HG02981 (cell line): ENCODE measurements around the gene DRD3.

ENCODE experiments used
- ATAC-seq: cut with Tn5 transposase; IDR thresholded peaks from one replicate; pipeline ENCODE4 v1.9.1; 2021; ENCODE audit warnings: mild to moderate bottlenecking, moderate library complexity; ENCODE audit not compliant: unreplicated experiment

DRD3 gene

DNA sequence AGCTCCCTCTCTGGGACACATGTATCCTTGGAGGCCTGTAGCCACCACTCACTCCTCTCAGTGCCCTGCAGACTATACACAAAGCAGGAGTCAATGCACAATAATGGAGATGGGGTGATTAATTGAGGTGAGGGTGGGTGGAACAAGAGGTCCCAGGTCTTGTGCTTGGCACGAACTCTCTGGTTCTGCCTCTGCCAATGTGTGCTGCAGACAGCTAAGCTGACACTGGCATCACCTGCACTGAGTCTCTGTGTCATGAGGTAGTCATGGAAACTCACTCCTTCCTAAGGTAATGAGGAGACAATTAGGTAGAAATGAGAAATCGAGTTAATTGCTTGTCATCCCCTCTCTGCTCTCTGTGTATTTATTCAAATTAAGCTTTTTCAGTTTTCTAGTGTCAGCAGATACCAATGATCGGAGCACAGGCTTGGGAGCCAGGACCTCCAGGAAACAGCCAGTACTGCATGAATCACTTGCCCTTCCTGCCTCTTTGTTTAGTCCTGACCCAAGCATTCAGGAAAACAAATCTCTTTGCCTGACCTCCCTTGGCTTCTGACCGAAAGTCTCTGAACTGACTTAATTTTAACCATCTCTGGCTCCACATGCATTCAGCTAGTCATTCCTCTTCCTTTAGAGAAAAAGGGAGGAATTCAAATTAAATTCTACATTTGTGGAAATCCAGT is 56.7 kb downstream of the DRD3 start:
- no peak for ATAC-seq

DNA sequence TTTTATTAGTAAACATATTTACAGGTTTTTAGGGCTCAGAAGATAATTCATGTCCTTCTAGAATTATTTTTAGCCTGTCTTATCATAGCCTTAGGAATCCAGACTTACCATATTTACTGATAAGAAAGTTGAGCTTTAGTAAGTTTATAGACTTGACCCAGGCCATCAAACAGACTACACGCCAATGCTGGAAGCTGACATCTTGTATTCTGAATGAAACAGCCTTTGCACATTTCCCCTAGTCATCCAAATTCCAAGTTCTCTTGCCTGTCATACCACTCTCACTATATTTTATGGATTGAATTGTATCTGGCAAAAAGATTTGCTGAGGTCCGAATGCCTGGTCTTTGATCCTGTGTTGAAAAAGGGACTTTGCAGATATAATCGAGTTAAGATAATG is 58.6 kb downstream of the DRD3 start:
- no peak for ATAC-seq

DNA sequence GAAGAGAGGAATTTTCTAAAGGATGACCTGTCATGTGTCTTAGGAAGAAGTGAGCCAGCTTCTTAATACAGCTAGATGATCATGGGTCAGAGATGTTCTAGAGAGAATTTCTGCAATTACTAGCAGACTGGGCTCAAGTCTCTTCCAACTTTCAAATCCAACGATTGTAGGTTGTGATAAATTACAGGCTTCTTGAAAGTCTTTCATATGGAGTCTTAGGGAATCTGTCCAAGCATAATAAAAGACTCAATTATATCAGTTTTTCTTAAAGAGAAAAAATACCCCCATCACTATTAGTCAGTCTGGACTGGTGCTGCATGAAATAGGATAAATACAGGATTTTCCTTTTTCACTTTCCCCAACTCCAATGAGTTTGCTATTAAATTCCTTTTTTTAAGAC is 59.1 kb downstream of the DRD3 start:
- no peak for ATAC-seq

DNA sequence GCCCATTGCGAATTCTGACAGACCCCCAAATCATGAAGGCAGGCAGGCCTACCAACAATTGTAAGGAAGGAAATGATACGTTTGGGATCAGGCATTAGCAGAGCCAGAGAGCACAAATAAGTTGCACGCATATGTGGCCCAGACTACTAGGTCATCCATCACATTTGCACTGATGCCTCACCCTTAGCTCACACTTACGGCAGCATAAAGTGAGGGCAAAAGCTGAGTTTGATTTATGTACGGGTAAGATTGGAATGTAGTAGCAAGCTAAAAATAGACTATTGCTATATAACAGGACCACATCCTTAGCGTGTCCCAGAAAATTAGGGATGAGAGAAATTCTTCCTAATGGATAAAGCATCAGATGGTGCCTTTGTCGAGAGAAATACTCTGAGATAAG is 63.7 kb downstream of the DRD3 start:
- ATAC-seq: no peak

DNA sequence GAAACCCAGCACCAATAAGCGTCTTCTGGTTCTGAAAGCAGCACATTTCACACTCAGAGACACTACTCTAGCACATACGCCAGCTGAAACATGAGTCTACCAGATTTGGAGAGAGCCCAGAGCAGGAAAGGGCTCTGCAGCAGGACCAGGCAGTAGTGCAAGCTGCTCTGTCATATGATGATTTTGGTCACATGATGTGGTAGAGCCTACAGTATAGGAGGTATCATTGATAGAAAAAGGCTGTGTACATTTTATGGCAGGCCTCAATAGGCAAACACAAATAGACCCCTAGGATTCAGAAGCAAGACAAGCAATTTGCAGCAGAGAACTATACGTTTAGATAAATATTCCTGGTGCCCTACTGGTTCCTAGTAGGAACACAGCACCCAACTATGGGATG is 64.1 kb downstream of the DRD3 start:
- ATAC-seq: no peak

DNA sequence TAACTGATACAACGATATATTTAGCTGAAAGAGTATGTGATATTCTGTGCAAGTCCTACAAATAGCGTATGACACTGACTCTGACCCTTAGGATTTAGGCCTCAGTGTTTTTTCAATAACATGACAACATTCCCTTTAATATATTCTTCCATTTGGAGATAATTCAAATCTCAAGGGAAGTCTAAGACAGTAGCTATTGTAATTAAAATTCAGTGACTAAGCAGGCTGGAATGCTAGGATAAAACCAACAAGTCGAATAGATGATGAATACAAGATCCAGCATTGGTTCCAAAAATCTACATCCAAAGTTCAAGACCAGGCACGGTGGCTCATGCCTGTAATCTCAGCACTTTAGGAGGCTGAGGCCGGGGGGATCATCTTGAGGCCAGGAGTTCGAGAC is 66.2 kb downstream of the DRD3 start:
- no peak for ATAC-seq

DNA sequence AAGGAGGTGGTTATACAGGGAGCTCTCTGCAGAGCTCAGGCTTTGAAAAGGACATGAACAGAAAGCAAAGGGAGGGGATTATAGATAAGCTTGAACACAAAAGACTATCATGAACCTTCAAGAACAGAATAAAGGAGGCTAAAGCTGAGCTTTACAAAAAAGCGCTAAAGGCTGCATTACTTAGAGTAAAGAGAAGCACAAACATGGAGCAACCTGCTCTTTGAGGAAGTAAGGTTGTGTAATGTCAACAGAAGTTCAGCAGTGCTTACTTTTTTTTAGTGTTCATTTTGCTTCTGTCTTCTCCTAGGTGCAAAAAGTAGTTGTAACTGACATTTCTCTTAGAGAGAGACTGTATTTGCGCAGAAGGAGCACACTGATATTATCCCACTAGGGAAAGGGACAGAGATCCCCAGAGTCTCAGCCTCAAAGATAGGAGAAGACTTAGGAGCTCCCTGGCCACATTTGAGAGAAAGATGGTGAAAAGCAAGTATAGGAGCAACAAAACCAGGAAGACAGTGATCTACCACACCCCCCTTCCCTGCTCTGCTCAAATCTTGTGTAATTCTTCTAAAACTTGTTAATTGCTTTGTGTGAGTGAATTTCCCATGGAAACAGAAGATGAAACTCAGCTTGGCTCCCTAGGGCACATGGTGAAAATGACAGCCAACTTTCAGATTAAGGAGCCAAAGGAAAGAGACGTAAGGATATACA is 67.6 kb downstream of the DRD3 start:
- no peak for ATAC-seq

DNA sequence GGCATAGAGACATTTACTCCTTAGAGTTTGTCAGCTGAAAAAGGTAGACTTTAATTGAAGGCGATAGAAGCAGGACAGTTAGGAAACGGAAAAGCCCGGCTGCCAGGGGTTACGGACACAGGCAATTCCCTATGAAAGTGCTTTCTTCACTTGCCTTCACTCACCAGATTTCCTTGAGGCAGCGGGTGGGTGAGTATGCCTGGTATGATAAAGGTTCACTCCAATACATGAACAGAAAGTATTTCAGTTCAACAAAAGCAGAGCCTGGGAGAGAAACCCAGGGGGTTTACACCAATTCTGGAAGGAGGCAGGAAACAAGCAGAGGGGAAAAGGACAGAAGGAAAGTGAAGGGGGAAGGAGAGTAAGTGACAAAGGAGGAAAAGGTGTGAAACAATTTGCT is 68.4 kb downstream of the DRD3 start:
- no peak for ATAC-seq

DNA sequence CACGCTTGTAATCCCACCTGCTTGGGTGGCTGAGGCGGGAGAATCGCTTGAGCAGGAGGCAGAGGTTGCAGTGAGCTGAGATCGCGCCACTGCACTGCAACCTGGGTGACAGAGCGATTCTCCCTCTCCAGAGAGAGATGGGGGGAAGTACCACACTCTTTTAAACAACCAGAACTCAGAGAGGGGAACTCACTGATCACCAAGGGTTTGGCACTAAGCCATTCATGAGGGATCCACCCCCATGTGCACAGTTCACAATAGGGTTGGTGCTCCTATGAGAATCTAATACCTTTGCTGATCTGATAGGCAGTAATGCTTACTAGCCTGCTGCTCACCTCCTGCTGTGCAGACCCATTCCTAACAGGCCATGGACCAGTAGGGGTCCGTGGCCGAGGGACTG is 70.7 kb downstream of the DRD3 start:
- no peak for ATAC-seq

DNA sequence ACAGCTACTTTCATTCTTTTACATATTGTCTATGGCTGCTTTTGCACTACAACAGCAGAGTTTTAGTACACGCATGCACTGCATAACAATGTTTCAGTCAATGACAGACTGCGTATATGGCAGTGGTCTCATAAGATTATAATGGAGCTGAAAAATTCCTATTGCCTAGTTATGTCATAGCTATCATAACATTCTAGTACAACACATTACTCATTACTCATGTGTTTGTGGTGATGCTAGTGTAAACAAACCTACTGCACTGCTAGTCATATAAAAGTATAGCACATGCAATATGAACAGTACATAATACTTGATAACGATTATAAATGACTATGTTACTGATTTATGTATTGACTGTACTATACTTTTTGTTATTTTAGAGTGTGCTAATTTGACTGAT is 74.4 kb downstream of the DRD3 start:
- no peak for ATAC-seq

DNA sequence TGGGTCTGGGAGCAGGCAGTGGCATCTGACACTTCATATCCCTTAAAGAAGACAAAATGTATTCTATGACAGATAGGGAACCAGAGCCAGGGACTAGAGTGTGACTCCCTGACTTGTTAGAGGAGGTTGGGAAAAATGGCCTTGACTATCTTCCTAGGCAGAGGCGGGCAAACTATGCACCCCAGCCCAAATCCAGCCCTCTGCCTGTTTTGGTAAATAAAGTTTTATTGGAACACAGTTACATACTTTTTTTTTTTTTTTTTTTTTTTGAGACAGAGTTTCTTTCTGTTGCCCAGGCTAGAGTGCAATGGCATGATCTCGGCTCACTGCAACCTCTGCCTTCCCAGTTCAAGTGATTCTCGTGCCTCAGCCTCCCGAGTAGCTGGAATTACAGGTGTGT is 75.0 kb downstream of the DRD3 start:
- ATAC-seq: no peak

DNA sequence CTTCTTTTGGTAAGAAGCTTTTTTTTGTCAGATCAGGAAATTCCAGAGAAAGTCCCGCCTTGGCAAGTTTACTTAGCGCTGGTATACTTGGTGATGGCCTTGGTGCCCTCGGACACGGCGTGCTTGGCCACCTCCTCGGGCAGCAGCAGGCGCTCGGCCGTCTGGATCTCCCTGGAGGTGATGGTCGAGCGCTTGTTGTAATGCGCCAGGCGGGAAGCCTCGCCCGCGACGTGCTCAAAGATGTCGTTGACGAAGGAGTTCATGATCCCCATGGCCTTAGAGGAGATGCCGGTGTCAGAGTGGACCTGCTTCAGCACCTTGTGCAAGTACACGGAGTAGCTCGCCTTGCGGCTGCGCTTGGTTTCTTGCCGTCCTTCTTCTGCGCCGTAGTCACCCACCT is 75.7 kb downstream of the DRD3 start:
- ATAC-seq: no peak

DNA sequence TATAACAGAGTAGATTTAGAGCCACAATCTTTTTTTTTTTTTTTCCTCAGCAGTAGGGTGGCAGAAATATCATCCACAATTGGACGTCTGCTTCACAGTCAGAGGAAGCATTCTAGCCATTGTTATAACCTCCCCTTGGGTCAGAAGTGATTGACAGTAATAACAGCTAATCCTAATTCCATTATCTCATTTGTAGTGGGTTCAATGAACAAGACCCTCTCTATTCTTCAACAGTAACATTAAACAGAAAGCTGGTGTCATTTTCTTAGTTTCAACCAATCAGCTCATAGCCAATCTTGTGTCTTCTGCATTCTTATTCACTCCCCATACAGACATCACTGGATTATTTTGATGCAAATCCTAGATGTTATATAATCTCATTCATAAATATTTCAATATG is 77.8 kb downstream of the DRD3 start:
- no peak for ATAC-seq

DNA sequence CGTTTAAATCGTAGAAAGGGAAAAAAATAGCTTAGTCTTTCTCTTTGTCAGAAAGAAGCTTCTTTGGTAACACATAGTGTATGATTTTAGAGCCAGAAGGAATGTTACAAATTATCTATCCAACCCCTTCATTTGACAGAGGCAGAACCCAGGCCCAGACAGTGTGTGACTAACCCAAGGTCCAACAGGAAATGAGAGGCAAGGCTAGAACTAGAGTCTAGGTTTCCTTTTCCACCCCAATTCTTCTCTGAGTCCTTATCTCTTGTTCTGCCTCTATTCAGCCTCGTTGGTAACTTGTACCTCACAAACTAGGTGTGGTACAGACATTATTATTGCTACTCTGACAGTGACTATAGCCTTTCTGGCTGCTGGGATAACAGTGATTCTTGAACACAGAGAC is 83.1 kb downstream of the DRD3 start:
- no peak for ATAC-seq

DNA sequence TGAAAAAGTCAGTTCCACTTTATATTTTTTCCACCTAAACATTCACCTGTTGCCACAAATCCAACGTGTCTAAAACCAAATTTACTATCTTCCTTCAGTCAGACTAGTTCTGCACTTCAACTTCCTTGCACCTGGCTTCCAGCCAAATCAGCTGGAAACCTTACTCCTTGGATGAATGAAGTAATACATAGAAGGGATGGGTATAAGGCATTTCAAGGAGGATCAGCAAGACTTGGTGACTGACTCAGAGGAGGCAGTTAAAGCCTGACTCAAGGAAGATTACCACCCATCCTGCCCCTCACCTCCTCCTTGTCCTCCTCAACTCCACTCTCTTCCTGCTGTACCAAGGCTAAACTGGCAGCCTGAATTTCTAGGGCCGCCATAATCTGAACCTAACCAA is 85.3 kb downstream of the DRD3 start:
- no peak for ATAC-seq

DNA sequence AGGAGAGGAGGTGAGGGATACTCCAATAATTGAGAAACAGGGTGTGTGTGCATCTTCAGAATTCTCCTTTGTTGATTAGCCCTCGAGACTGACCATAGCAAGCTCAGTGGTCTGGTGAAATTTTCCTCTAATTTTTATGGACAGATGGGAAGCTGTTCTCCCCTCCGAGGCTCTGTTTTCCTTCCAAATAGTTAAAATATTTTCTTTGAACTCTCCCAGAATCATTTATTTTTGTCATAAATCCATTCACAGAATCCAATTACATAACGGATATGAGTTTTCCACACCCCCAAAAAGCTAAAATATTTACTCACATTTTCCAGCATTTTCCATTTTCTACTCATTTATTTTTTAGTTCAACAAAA is 85.9 kb downstream of the DRD3 start:
- no peak for ATAC-seq

DNA sequence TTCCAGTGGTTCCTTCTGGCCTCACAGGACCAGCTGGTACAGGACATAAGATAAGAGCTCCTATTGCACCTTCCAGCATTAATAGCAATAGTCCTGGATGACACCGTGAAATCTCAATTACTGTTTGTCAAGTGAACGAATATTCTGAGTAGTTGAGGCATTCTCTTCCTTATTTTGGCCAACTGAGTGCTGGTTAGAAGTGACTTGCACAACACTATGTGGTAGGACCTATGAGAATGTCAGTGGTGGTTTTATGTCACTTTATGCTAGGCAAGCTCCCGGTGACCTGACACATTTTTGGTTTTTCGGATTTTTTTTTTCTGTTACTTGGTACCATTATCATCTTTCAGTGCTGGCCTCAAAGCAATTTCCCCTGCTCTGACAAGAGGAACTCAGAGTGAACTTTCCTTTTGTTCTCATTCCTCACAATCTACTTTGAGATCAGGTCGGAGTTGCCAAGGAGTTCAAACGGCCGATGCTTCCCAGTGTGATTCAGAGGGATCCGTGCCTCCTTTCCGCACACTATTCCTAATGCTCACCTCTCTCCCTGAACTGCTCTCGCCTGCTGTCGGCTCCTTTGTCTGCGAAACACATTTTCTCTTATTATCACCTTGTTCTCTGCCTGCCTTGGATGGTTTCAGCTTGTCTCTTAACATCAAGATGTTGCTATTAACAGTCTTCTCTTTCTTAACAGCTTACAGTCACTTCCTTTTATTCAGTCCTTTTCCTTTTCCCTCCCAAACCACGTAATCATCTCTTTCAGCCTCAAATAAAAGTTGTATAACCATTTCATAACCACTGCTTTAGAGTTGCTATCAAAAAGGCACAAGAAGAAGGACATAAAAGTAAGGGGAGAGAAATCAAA is 86.5 kb downstream of the DRD3 start:
- no peak for ATAC-seq

DNA sequence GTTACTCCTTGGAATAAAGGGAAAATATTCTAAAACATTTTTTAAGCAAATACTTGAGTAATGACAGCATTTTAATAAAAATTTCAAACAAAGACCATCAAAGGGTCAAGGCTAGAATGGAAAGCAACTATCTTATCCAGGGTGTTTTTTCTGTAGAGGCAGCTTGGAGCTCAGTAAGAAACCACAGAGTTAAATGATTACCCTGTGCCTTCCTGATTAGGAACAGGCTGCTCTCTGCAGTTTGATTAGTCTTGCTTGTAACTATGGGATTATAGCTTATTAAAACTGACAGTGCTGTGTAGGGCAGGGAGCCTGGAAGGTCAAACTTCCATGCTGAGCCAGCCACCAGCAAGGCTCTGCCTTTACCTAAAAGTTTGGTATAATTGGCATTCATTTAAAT is 89.2 kb downstream of the DRD3 start:
- peak; percentile 52 for ATAC-seq

DNA sequence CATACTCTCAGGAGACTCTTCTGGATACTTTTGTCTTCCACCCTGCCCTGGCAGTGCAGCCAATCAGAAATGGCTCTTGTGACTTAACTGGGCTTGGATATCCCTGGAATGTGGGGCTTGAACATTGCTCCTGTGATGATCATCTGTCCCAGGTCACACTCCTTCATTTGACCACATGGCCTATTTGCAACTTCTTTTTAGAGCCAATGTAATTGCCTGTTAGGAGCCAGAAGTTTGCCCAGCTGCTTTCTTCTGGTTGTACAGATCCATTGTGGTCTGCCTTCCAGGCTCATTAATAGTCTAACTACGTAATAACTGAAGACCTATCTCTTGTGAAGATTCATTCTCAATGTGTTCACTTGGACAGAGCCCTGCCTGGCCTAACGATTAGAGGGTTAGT is 92.5 kb downstream of the DRD3 start:
- no peak for ATAC-seq

DNA sequence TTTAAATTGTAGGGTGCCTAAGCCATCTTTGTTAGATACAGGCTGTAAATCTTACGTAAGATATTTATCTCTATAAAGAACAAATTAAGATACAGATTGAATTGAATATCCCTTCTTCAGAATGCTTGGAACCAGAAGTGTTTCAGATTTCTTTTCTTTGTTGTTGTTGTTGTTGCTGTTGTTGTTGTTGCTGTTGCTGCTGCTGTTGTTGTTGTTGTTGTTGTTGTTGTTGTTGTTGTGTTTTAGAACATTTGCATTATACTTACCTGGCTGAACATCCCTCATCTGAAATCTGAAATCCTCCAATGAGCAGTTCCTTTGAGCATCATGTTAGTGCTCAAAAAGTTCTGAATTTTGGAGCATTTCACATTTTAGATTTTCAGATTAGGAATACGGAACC is 95.7 kb downstream of the DRD3 start:
- no peak for ATAC-seq

DNA sequence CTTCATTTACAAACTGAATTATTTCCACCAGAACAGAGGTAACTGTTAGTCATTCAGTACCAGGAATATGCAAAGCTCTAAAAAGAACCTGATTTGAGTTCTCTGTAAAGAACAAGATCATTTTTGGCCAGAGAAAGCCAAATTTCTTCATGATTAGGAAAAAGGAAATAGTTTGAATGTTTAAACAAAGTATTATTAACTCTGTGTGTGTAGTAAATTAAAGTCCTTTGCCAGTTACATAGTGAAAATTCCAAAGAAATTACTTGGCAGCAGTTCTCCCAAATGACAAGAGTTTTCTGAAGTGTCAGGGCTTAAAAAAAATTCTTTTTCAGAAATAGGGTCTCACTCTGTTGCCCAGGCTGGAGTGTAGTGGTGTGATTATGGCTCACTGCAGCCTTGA is 97.8 kb downstream of the DRD3 start:
- no peak for ATAC-seq

DNA sequence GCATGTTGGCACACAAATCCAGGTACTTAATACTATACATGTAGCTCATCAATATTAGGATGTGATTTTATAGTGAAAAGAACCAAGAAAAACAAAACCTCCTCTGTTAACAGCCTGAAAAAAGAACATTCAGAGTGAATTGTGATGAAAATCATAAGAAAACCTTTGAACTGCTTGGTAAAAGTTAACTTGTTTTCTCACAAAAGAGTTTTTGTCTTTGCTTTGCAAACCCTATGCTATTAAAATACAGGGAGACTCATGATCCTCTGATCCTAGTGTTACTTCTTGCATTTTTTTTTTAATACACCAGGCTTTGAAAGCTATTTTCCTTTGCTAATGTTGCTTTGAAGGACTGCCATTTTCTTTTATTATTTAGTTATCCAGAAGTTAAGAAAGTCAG is 98.7 kb downstream of the DRD3 start:
- ATAC-seq: no peak
